K562 (cell line): ENCODE results near the gene FPR1. TPM values are rescaled to one million over a fixed set of nuclear protein-coding genes. Genes with fewer than 3 reads are reported as not detected.

Source experiments
- ARID3A ChIP-seq: IDR thresholded peaks from 2 replicates; pipeline ENCODE4 v1.6.1; 2012; ENCODE audit warnings: low read depth, low read length, improper control_type of control experiment, borderline replicate concordance
- CBFA2T2 ChIP-seq: fragments of 450-650 bp; conservative IDR thresholded peaks from 2 replicates; pipeline ENCODE4 v1.6.1; 2017; ENCODE audit warnings: mild to moderate bottlenecking
- CEBPB ChIP-seq: fragments of 450-650 bp; IDR thresholded peaks from 2 replicates; pipeline ENCODE4 v1.6.1; 2016; ENCODE audit warnings: missing genetic modification characterization, missing compliant biosample characterization
- GTF2E2 ChIP-seq: fragments of 200-800 bp; sonication (Bioruptor generic); IDR thresholded peaks from 2 replicates; pipeline ENCODE4 v1.6.1; 2016; ENCODE audit warnings: missing genetic modification characterization, missing compliant biosample characterization
- HES1 ChIP-seq: fragments of 450-650 bp; IDR thresholded peaks from 2 replicates; pipeline ENCODE4 v1.6.1; 2016; ENCODE audit warnings: low read depth, mild to moderate bottlenecking, moderate library complexity
- LARP7 ChIP-seq: fragments of 450-650 bp; IDR thresholded peaks from 2 replicates; pipeline ENCODE4 v1.6.1; 2016
- NFRKB ChIP-seq: fragments of 450-650 bp; IDR thresholded peaks from 2 replicates; pipeline ENCODE4 v1.6.1; 2016; ENCODE audit warnings: low read depth
- RBM15 ChIP-seq: fragments of 200-400 bp; formaldehyde crosslinking; IDR thresholded peaks from 2 replicates; pipeline ENCODE4 v1.6.1; 2018; ENCODE audit warnings: mild to moderate bottlenecking, low read length, moderate library complexity; ENCODE audit not compliant: insufficient read depth
- RREB1 ChIP-seq: fragments of 250-450 bp; sonication (Bioruptor Pico); IDR thresholded peaks from 2 replicates; pipeline ENCODE4 v1.4.0; 2020
- SNAPC5 ChIP-seq: fragments of 250-450 bp; sonication (Bioruptor Pico); IDR thresholded peaks from 2 replicates; pipeline ENCODE4 v1.8.0; 2021; ENCODE audit warnings: moderate library complexity, mild to moderate bottlenecking, inconsistent platforms
- TCF3 ChIP-seq: sonication (generic); formaldehyde crosslinking; IDR thresholded peaks from 2 replicates; pipeline ENCODE4 v1.4.0; 2020; ENCODE audit warnings: mild to moderate bottlenecking, missing genetic modification reagents
- TFAP4 ChIP-seq: sonication (generic); formaldehyde crosslinking; IDR thresholded peaks from 2 replicates; pipeline ENCODE4 v1.8.0; 2022; ENCODE audit warnings: missing genetic modification reagents, mild to moderate bottlenecking, moderate library complexity, borderline replicate concordance
- THRAP3 ChIP-seq: fragments of 450-650 bp; IDR thresholded peaks from 2 replicates; pipeline ENCODE4 v1.6.1; 2016; ENCODE audit warnings: mild to moderate bottlenecking, inconsistent platforms, borderline replicate concordance
- TOE1 ChIP-seq, 2 experiments: fragments of 450-650 bp in 1 of 2; sonication (generic) in 1 of 2; formaldehyde crosslinking in 1 of 2; IDR thresholded peaks; 2 replicates each; pipeline versions ENCODE4 v1.7.1 to v1.8.0; 2016 to 2022; ENCODE audit warnings: borderline replicate concordance in 2 of 2, mild to moderate bottlenecking in 2 of 2, antibody characterized with exemption in 1 of 2, inconsistent platforms in 1 of 2, low read depth in 1 of 2, missing genetic modification reagents in 1 of 2, moderate library complexity in 1 of 2
- ZNF23 ChIP-seq: fragments of 250-450 bp; sonication (Bioruptor Pico); IDR thresholded peaks from 2 replicates; pipeline ENCODE4 v1.4.0; 2020; ENCODE audit warnings: mild to moderate bottlenecking
- ZNF277 ChIP-seq: fragments of 250-450 bp; sonication (Bioruptor Pico); IDR thresholded peaks from 2 replicates; pipeline ENCODE4 v1.8.0; 2022; ENCODE audit warnings: inconsistent platforms, mild to moderate bottlenecking, moderate library complexity, borderline replicate concordance
- polyA plus RNA-seq, 8 experiments: library from polyadenylated mRNA; depleted of rRNA in 4 of 8; stranded (reverse) in 5 of 8; unstranded in 3 of 8; fragments of >200 nt; fragmentation: Nextera tagmentation in 2 of 8; fragmentation: Illumina TruSeq in 1 of 8; extraction: Ambion mirVana in 2 of 8; extraction: Trizol in 1 of 8; gene quantifications; 2 replicates each; pipeline versions ENCODE4 v1.2.1 to v1.2.3, GENCODE V29; 2011 to 2014; ENCODE audit warnings: inconsistent platforms in 1 of 8, missing spikeins in 1 of 8
- total RNA-seq, 7 experiments: library from RNA; depleted of rRNA in 6 of 7; stranded (reverse); fragments of >200 nt in 6 of 7; fragmentation: Illumina TruSeq in 2 of 7; extraction: Trizol in 2 of 7; gene quantifications; 2 replicates each; pipeline versions ENCODE4 v1.2.1 to v1.2.3, GENCODE V29; 2011 to 2021; ENCODE audit warnings: low replicate concordance in 1 of 7

The FPR1 gene
- total and polyA plus RNA-seq, 9 of the 15 experiments (the other 6 are each of a cell fraction or from before 2014, with no cell fraction given), result 0.06 to 0.25 (median 0.14) TPM; not detected in 4

- TF ChIP-seq RREB1 (no peak), ZNF277 (CRISPR knock-in tag) (no peak), LARP7 (no peak), GTF2E2 (tag) (no peak), TFAP4 (CRISPR knock-in tag) (no peak), THRAP3 (no peak), HES1 (no peak), TCF3 (CRISPR knock-in tag) (peak; percentile 10; the same call in 1 of the 2 replicates), ARID3A (no peak), TOE1 (IDR thresholded peaks at IDR 0.05; ENCODE audit: borderline replicate concordance) (no peak), TOE1 (CRISPR knock-in tag; IDR thresholded peaks at IDR 0.05; ENCODE audit: borderline replicate concordance, low read depth) (no peak), RBM15 (no peak), CBFA2T2 (0 out of 2 replicates have a peak, but pooled peaks have one; percentile 8), CEBPB (tag) (peak; percentile 20; the same call in 1 of the 2 replicates), ZNF23 (no peak), NFRKB (no peak), SNAPC5 (CRISPR knock-in tag) (no peak)
Measured at GRCh38 chr19:51733742-51734522, 17.7 kb downstream of the FPR1 start (continued).
